ENCODE data around the gene FIBCD1. TPM values are rescaled to one million over a fixed set of nuclear protein-coding genes. Genes with fewer than 3 reads are reported as not detected.
A peak's percentile ranks its signal among the peaks of the same experiment; 100 is the strongest.

Gene FIBCD1
- total RNA-seq, 1 donor from 2014 or later, result 0.66 TPM

GRCh38 chr9:130946766-130947617 is 7.9 kb upstream of the FIBCD1 start:
- peaks cover 12% of the 10 kb centered on the region for H3K4me1 Mint-ChIP-seq (ENCODE audit: low read depth, unreplicated experiment)
- H3K9me3 ChIP-seq (ENCODE audit: insufficient read depth, low read depth, low read length), result peaks cover 9% of the 10 kb centered on the region
- H3K4me2 ChIP-seq (ENCODE audit: low read length), result no peak overlapping the region
- no peak for TF ChIP-seq EZH2 (IDR thresholded peaks at IDR 0.05; ENCODE audit: insufficient read depth, low read length)
- no peak for TF ChIP-seq CTCF (IDR thresholded peaks at IDR 0.05; ENCODE audit: insufficient read depth, low read depth, low read length)
- no peak overlapping the region for H3K9ac ChIP-seq (ENCODE audit: low read length)
- H3K27me3 ChIP-seq (ENCODE audit: insufficient read depth, low read length), result peaks cover 44% of the 10 kb centered on the region
- peaks cover 6% of the 10 kb centered on the region for H3K4me1 ChIP-seq (ENCODE audit: insufficient read depth, low read length)
- no peak overlapping the region for H3K27ac Mint-ChIP-seq (ENCODE audit: unreplicated experiment)
- no peak overlapping the region for H3K4me3 Mint-ChIP-seq (ENCODE audit: unreplicated experiment)
- H3K79me2 ChIP-seq (ENCODE audit: insufficient read depth, low read length), result no peaks in the 10 kb centered on the region
- no peak overlapping the region for H3K4me3 ChIP-seq (ENCODE audit: insufficient read depth, low read depth, low read length)
- H2AFZ ChIP-seq (ENCODE audit: low read depth, low read length), result no peak overlapping the region
- FAIRE-seq (no peak), DNase-seq (ENCODE audit: low read depth) (peak; percentile 22)
- H3K27ac ChIP-seq (ENCODE audit: low read depth, low read length), result no peak overlapping the region
- no peaks in the 10 kb centered on the region for H3K36me3 Mint-ChIP-seq (ENCODE audit: low read depth, unreplicated experiment)
- H3K36me3 ChIP-seq (ENCODE audit: insufficient read depth, low read length), result no peaks in the 10 kb centered on the region
- H3K9me3 Mint-ChIP-seq (ENCODE audit: unreplicated experiment), result peaks cover 10% of the 10 kb centered on the region
- H4K20me1 ChIP-seq (ENCODE audit: insufficient read depth, low read length), result no peaks in the 10 kb centered on the region
- H3K27me3 Mint-ChIP-seq (ENCODE audit: low read depth, unreplicated experiment), result peaks cover 67% of the 10 kb centered on the region

GRCh38 chr9:130945173-130945572 is 6.1 kb upstream of the FIBCD1 start:
- no peak overlapping the region for H3K4me3 ChIP-seq (ENCODE audit: insufficient read depth, low read depth, low read length)
- no peak overlapping the region for H2AFZ ChIP-seq (ENCODE audit: low read depth, low read length)
- H3K27ac ChIP-seq (ENCODE audit: low read depth, low read length), result no peak overlapping the region
- H3K36me3 ChIP-seq (ENCODE audit: insufficient read depth, low read length), result no peaks in the 10 kb centered on the region
- no peak overlapping the region for H3K4me2 ChIP-seq (ENCODE audit: low read length)
- no peak overlapping the region for H3K9ac ChIP-seq (ENCODE audit: low read length)
- peaks cover 46% of the 10 kb centered on the region for H3K27me3 ChIP-seq (ENCODE audit: insufficient read depth, low read length)
- peaks cover 9% of the 10 kb centered on the region for H3K9me3 Mint-ChIP-seq (ENCODE audit: unreplicated experiment)
- peaks cover 6% of the 10 kb centered on the region for H3K9me3 ChIP-seq (ENCODE audit: insufficient read depth, low read depth, low read length)
- TF ChIP-seq EZH2 (IDR thresholded peaks at IDR 0.05; ENCODE audit: insufficient read depth, low read length) (no peak), CTCF (IDR thresholded peaks at IDR 0.05; ENCODE audit: insufficient read depth, low read depth, low read length) (no peak)
- no peaks in the 10 kb centered on the region for H3K36me3 Mint-ChIP-seq (ENCODE audit: low read depth, unreplicated experiment)
- H3K4me1 ChIP-seq (ENCODE audit: insufficient read depth, low read length), result peaks cover 6% of the 10 kb centered on the region
- no peaks in the 10 kb centered on the region for H3K79me2 ChIP-seq (ENCODE audit: insufficient read depth, low read length)
- no peak for DNase-seq (ENCODE audit: low read depth)
- no peak overlapping the region for H3K4me3 Mint-ChIP-seq (ENCODE audit: unreplicated experiment)
- FAIRE-seq, result no peak
- H4K20me1 ChIP-seq (ENCODE audit: insufficient read depth, low read length), result peaks cover 11% of the 10 kb centered on the region
- H3K4me1 Mint-ChIP-seq (ENCODE audit: low read depth, unreplicated experiment), result peaks cover 12% of the 10 kb centered on the region
- H3K27ac Mint-ChIP-seq (ENCODE audit: unreplicated experiment), result no peak overlapping the region
- H3K27me3 Mint-ChIP-seq (ENCODE audit: low read depth, unreplicated experiment), result peaks cover 72% of the 10 kb centered on the region

GRCh38 chr9:130944510-130945058 is 5.5 kb upstream of the FIBCD1 start:
- Mint-ChIP-seq H3K27ac (ENCODE audit: unreplicated experiment) (no peak overlapping the region), H3K4me1 (ENCODE audit: low read depth, unreplicated experiment) (peaks cover 12% of the 10 kb centered on the region), H3K27me3 (ENCODE audit: low read depth, unreplicated experiment) (peaks cover 68% of the 10 kb centered on the region), H3K4me3 (ENCODE audit: unreplicated experiment) (no peak overlapping the region), H3K9me3 (ENCODE audit: unreplicated experiment) (peaks cover 5% of the 10 kb centered on the region), H3K36me3 (ENCODE audit: low read depth, unreplicated experiment) (no peaks in the 10 kb centered on the region)
- Histone ChIP-seq H2AFZ (ENCODE audit: low read depth, low read length) (no peak overlapping the region), H3K4me2 (ENCODE audit: low read length) (no peak overlapping the region), H3K4me3 (ENCODE audit: insufficient read depth, low read depth, low read length) (no peak overlapping the region), H4K20me1 (ENCODE audit: insufficient read depth, low read length) (peaks cover 11% of the 10 kb centered on the region), H3K36me3 (ENCODE audit: insufficient read depth, low read length) (no peaks in the 10 kb centered on the region), H3K79me2 (ENCODE audit: insufficient read depth, low read length) (no peaks in the 10 kb centered on the region), H3K9ac (ENCODE audit: low read length) (no peak overlapping the region), H3K9me3 (ENCODE audit: insufficient read depth, low read depth, low read length) (peaks cover 3% of the 10 kb centered on the region), H3K27me3 (ENCODE audit: insufficient read depth, low read length) (peaks cover 43% of the 10 kb centered on the region), H3K27ac (ENCODE audit: low read depth, low read length) (no peak overlapping the region), H3K4me1 (ENCODE audit: insufficient read depth, low read length) (peaks cover 6% of the 10 kb centered on the region)
- no peak for FAIRE-seq
- no peak for DNase-seq (ENCODE audit: low read depth)
- TF ChIP-seq CTCF (IDR thresholded peaks at IDR 0.05; ENCODE audit: insufficient read depth, low read depth, low read length), result no peak
- TF ChIP-seq EZH2 (IDR thresholded peaks at IDR 0.05; ENCODE audit: insufficient read depth, low read length), result no peak

All from astrocyte (in vitro differentiated cells and primary cell).